ENCODE data around the gene LY6G5C. TPM values are rescaled to one million over a fixed set of nuclear protein-coding genes. Genes with fewer than 3 reads are reported as not detected.
A peak's percentile ranks its signal among the peaks of the same experiment; 100 is the strongest.

Gene LY6G5C
- total and polyA plus RNA-seq, 9 of the 15 experiments (the other 6 are each of a cell fraction or from before 2014, with no cell fraction given): 0.10 to 0.67 (median 0.46) TPM; not detected in 4

DNA sequence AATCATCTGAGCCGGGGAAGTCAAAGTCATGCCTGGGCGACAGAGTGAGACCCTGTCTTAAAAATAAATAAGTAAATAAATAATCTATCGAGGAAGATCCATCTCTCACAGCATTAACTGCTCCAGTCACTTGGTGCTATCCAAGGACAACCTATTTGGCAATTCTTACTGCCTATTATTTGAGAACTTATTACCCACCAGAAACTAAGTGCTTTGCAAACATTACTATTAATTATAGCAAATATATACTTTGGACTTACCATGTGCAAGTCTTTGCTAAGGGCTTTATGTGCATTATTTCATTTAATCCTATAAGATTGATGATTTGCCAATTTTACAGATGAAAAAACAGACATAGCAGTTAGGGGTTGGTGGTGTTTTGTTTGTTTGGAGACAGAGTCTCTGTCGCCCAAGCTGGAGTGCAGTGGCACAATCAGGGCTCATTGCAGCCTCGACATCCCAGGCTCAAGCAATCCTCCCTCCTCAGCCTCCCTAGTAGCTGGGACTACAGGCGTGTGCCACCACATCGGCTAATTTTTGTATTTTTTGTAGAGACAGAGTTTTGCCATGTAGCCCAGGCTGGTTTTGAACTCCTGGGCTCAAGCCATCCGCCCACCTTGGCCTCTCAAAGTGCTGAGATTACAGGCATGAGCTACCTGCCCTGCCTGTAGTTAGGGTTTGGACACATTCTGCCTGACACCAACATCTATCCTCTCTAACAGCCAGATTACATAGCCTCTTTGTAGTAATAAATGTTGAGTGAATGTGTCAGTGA is 26.1 kb downstream of the LY6G5C start (continued):
- TF ChIP-seq, protein P1, sequence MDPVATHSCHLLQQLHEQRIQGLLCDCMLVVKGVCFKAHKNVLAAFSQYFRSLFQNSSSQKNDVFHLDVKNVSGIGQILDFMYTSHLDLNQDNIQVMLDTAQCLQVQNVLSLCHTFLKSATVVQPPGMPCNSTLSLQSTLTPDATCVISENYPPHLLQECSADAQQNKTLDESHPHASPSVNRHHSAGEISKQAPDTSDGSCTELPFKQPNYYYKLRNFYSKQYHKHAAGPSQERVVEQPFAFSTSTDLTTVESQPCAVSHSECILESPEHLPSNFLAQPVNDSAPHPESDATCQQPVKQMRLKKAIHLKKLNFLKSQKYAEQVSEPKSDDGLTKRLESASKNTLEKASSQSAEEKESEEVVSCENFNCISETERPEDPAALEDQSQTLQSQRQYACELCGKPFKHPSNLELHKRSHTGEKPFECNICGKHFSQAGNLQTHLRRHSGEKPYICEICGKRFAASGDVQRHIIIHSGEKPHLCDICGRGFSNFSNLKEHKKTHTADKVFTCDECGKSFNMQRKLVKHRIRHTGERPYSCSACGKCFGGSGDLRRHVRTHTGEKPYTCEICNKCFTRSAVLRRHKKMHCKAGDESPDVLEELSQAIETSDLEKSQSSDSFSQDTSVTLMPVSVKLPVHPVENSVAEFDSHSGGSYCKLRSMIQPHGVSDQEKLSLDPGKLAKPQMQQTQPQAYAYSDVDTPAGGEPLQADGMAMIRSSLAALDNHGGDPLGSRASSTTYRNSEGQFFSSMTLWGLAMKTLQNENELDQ (CRISPR knock-in tag; IDR thresholded peaks at IDR 0.05; ENCODE audit: borderline replicate concordance): no peak
- TF ChIP-seq ZBED1 (IDR thresholded peaks at IDR 0.05): no peak
- 0 out of 2 replicates have a peak, but pooled peaks have one; percentile 20 for TF ChIP-seq SP1 (CRISPR knock-in tag; IDR thresholded peaks at IDR 0.05)
- TF ChIP-seq, protein P2, sequence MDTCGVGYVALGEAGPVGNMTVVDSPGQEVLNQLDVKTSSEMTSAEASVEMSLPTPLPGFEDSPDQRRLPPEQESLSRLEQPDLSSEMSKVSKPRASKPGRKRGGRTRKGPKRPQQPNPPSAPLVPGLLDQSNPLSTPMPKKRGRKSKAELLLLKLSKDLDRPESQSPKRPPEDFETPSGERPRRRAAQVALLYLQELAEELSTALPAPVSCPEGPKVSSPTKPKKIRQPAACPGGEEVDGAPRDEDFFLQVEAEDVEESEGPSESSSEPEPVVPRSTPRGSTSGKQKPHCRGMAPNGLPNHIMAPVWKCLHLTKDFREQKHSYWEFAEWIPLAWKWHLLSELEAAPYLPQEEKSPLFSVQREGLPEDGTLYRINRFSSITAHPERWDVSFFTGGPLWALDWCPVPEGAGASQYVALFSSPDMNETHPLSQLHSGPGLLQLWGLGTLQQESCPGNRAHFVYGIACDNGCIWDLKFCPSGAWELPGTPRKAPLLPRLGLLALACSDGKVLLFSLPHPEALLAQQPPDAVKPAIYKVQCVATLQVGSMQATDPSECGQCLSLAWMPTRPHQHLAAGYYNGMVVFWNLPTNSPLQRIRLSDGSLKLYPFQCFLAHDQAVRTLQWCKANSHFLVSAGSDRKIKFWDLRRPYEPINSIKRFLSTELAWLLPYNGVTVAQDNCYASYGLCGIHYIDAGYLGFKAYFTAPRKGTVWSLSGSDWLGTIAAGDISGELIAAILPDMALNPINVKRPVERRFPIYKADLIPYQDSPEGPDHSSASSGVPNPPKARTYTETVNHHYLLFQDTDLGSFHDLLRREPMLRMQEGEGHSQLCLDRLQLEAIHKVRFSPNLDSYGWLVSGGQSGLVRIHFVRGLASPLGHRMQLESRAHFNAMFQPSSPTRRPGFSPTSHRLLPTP (IDR thresholded peaks at IDR 0.05; ENCODE audit: borderline replicate concordance, extremely low read depth, insufficient read length): no peak
- TF ChIP-seq C11orf30 (IDR thresholded peaks at IDR 0.05; ENCODE audit: low read depth): no peak
- TF ChIP-seq ZNF589 (CRISPR knock-in tag; IDR thresholded peaks at IDR 0.05; ENCODE audit: low read depth): no peak
- no peak for TF ChIP-seq ZNF444 (CRISPR knock-in tag; IDR thresholded peaks at IDR 0.05)
- TF ChIP-seq TCF7L2 (IDR thresholded peaks at IDR 0.05; ENCODE audit: low read depth, low read length): no peak
- no peak for TF ChIP-seq ZNF764 (CRISPR knock-in tag; IDR thresholded peaks at IDR 0.05; ENCODE audit: low read depth)
- TF ChIP-seq EGR1 (conservative IDR thresholded peaks at IDR 0.05): 0 out of 2 replicates have a peak, but pooled peaks have one; percentile 3
